Spleen (tissue), 7 donors: ENCODE results near the gene BZW2.

ENCODE experiments used
- CTCF ChIP-seq, 11 experiments: fragments of 200-600 bp in 7 of 11; fragments of 450-650 bp in 4 of 11; sonication (generic) in 4 of 11; IDR thresholded peaks in 8 of 11; conservative IDR thresholded peaks in 3 of 11; 1 replicate in 7 of 11; 2 replicates in 4 of 11; pipeline versions ENCODE4 v1.4.0 to v1.8.0; 2016 to 2021; ENCODE audit warnings: antibody characterized with exemption in 11 of 11, inconsistent platforms in 4 of 11, mild to moderate bottlenecking in 1 of 11
- POLR2A ChIP-seq, 3 donors: fragments of 450-650 bp; IDR thresholded peaks; one replicate each; pipeline ENCODE4 v1.5.1; 2017; ENCODE audit warnings: antibody characterized with exemption in 3 of 3, mild to moderate bottlenecking in 1 of 3
- donor health status: DM: no; HTN: no; CAD: no; lungs with moderate emphysema.
- donor health status: DM: no; HTN: no; CAD: no.
- donor health status: DM: no; HTN: no; CAD: no.

GRCh38 chr7:16649196-16649595 lies 3.2 kb downstream of the BZW2 start:
- no peak for TF ChIP-seq POLR2A (IDR thresholded peaks at IDR 0.05)
- TF ChIP-seq CTCF (IDR thresholded peaks at IDR 0.05 in 8 of 11, conservative IDR thresholded peaks at IDR 0.05 in 3 of 11) = no peak
